Fibroblast of villous mesenchyme (primary cell): ENCODE measurements around the gene PRSS57. TPM values are rescaled to one million over a fixed set of nuclear protein-coding genes. Genes with fewer than 3 reads are reported as not detected.
"Not testable (repeated sequence)": the region's sequence is repeated elsewhere in the genome, so short reads cannot be mapped to it uniquely, and the experiment has no call there.

Source experiments
- DNase-seq: peaks from one replicate; pipeline ENCODE4 v3.0.0-alpha.2; 2010; ENCODE audit warnings: low read depth
- H3K4me3 ChIP-seq: 2 replicates; pipeline ENCODE4 v1.5.1; 2011; ENCODE audit warnings: low read depth, mild to moderate bottlenecking, low read length
- CTCF ChIP-seq: IDR thresholded peaks from 2 replicates; pipeline ENCODE4 v1.5.1; 2012; ENCODE audit warnings: low read depth, mild to moderate bottlenecking, low read length; ENCODE audit not compliant: insufficient read depth
- total RNA-seq: library from RNA; depleted of rRNA; stranded (reverse); fragments of >200 nt; gene quantifications from 2 replicates; pipeline ENCODE4 v1.2.3, GENCODE V29; 2012

The PRSS57 gene
- total RNA-seq, 1 donor: not detected

- no peak overlapping the region for H3K4me3 ChIP-seq
Measured at GRCh38 chr19:729965-730668, 34.9 kb upstream of the PRSS57 start.

GRCh38 chr19:729564-729963 lies 34.3 kb upstream of the PRSS57 start:
- not testable (repeated sequence) for DNase-seq

More at GRCh38 chr19:729965-730668, 34.9 kb upstream of the PRSS57 start:
- DNase-seq: no peak
- no peak for TF ChIP-seq CTCF

GRCh38 chr19:728011-728410 lies 32.8 kb upstream of the PRSS57 start:
- DNase-seq: peak; percentile 71
- no peak for TF ChIP-seq CTCF
- no peak overlapping the region for H3K4me3 ChIP-seq

More at GRCh38 chr19:729564-729963, 34.3 kb upstream of the PRSS57 start:
- H3K4me3 ChIP-seq: not testable (repeated sequence)

- no peak overlapping the region for H3K4me3 ChIP-seq
- DNase-seq: no peak
- no peak for TF ChIP-seq CTCF
Measured at GRCh38 chr19:726993-727956, 32.0 kb upstream of the PRSS57 start.

GRCh38 chr19:725461-726089 lies 30.3 kb upstream of the PRSS57 start:
- H3K4me3 ChIP-seq: no peak overlapping the region
- DNase-seq: no peak
- TF ChIP-seq CTCF: no peak

- no peak for DNase-seq
- no peak for TF ChIP-seq CTCF
- no peak overlapping the region for H3K4me3 ChIP-seq
Measured at GRCh38 chr19:723714-724113, 28.5 kb upstream of the PRSS57 start.

GRCh38 chr19:723247-723646 lies 28.0 kb upstream of the PRSS57 start:
- DNase-seq: no peak
- no peak overlapping the region for H3K4me3 ChIP-seq
- TF ChIP-seq CTCF: no peak
